HG03097 (cell line): ENCODE data around the gene LGALS9B.
"Not testable (repeated sequence)": the region's sequence is repeated elsewhere in the genome, so short reads cannot be mapped to it uniquely, and the experiment has no call there.

Source experiments
- ATAC-seq: cut with Tn5 transposase; IDR thresholded peaks from one replicate; pipeline ENCODE4 v1.9.1; 2021; ENCODE audit not compliant: unreplicated experiment, low FRiP score

Gene LGALS9B

DNA sequence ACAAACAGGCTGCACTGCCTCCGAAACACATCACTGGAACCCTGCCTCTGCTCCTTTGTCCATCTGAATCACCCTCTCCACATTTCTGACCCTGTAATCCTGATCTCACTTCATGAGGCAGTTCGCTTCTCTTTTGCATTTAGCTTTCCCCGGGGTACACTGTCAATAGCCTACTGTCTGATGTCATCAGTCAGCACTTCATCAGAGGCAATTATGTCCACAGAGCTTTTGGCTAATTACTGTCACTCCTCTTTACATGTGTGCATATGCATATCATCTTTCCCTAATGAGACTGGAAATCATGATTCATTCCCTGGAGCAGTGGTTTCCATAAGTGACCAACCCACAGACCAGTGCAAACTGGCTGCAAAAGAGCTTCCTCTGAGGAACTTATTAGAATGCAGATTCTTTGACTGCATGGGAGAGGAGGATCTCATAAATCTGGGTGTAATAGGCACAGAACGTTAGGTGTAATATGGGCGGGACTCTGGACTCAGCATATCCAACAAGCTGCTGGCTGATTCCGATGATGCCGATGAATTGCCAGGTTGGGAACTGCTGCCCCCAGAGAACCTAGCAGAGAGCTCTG lies 49.8 kb downstream of the LGALS9B start:
- ATAC-seq: not testable (repeated sequence)

DNA sequence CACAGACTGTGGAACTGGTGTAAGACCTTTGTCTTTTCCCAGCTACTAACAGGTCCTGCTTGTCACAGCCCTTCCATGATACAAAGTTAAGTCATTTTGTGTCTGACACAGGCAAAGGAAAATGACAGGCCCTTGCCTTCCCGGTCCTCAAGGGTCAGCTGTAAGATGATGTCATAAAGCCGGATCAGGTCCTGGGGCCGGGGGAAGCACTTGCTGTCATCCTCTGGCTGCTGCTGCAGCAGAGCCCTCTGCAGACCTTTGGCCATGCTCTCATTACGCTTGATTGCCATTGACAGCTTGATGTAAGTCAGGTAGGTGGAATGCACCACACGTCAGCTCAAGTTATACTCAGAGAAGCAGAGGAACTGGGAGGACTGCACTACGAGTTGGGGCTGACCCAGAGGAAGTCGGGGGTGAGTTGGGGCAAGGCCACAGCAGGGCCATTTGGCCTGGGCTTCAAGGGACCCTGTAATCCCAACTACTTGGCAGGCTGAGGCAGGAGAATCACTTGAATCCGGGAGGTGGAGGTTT lies 50.9 kb downstream of the LGALS9B start:
- ATAC-seq: not testable (repeated sequence)

DNA sequence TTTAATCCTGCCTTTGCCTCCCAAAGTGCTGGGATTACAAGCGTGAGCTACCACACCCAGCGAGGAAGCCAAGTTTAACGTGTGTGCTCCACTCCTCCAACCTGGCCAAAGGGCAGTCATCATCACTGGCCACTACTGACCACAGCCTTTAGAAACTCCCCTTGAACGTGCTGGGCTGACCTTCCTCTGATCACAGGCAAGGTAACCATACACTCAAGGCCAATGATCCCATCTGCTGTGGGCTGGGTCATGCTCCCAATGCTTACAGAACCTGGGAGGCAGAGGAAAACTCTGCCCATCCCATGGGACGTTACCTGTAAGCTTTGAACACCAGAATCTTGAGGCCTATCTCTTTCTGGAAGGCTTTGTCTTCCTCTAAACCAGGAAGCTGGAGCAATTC lies 51.9 kb downstream of the LGALS9B start:
- not testable (repeated sequence) for ATAC-seq

DNA sequence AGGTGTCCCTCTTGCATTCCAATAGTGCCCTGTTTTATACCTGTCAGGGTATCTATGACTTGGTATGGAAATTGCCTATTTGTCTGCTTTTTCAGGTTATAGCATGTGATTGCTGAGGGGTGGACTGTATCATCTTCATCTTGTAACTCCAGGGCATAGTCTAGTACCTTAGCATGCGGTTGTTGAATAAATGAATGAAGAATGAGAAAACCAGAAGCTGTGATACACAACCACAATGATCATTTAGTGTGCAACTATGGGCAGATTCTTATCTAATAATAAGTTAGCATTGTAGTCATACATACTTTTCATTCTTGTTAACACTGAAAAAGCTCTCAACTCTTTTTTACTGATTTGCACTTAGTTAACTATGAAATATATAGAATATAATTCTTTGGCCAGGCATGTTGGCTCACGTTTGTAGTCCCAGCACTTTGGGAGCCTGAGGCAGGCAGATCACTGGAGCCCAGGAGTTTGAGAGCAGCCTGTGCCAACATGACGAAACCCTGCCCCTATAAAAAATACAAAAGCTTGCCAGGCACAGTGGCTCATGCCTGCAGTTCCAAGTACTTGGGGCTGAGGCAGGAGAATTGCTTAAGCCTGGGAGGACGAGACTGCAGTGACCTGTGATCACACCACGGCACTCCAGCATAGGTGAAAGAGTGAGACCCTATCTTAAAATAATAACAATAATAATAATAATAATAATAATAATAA lies 65.9 kb downstream of the LGALS9B start:
- not testable (repeated sequence) for ATAC-seq

DNA sequence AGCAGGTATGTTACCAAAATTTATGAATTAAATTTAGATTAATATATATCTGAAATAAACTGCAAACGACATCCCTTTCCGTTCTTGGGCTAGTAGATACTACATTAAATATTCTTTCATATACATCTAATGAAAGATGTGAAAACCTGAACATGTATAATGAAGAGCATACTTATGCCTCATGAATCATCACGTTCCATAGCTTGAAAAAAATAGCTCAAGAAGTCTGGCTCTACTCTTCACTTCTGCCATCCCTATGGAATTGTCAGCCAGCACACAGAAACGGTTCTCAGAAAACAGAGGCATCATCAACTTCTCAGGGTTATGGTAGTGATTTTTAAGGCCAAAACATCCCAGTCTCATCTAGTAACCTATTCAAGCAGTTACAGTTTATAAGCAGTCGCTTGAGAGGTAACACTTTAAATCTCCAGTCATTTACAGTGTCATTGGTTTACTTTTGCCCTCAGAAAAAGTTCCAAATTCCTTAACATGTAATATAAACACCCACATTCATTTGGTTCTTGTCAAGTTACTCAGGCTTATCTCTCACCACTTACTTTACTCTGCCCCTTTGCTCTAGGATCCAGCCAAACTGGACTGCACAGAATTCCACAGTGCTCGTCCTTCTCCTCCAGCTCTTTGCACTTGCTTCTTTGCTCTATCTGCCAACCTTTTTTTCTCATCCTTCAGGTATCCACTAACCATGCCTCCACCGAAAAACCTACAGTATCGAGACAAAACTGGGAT lies 66.6 kb downstream of the LGALS9B start:
- not testable (repeated sequence) for ATAC-seq
